HEK293T (cell line): ENCODE data around the gene MROH8.

ENCODE experiments used
- ARNT ChIP-seq: fragments of 450-650 bp; IDR thresholded peaks from 2 replicates; pipeline ENCODE4 v1.6.1; 2017; ENCODE audit warnings: mild to moderate bottlenecking
- BHLHE40 ChIP-seq: fragments of 450-650 bp; IDR thresholded peaks from 2 replicates; pipeline ENCODE4 v1.6.1; 2016; ENCODE audit warnings: mild to moderate bottlenecking, moderate library complexity, borderline replicate concordance
- CTBP1 ChIP-seq: fragments of 450-650 bp; IDR thresholded peaks from 2 replicates; pipeline ENCODE4 v1.6.1; 2016; ENCODE audit warnings: borderline replicate concordance
- ELF4 ChIP-seq: fragments of 450-650 bp; IDR thresholded peaks from 2 replicates; pipeline ENCODE4 v1.6.1; 2017; ENCODE audit warnings: antibody characterized with exemption
- FOXA1 ChIP-seq: fragments of 450-650 bp; IDR thresholded peaks from 2 replicates; pipeline ENCODE4 v1.6.1; 2016; ENCODE audit warnings: mild to moderate bottlenecking
- NFRKB ChIP-seq: fragments of 450-650 bp; IDR thresholded peaks from 2 replicates; pipeline ENCODE4 v1.6.1; 2016; ENCODE audit warnings: mild to moderate bottlenecking, moderate library complexity
- SP1 ChIP-seq: fragments of 450-650 bp; IDR thresholded peaks from 2 replicates; pipeline ENCODE4 v1.6.1; 2017
- ZNF384 ChIP-seq: fragments of 450-650 bp; IDR thresholded peaks from 2 replicates; pipeline ENCODE4 v1.6.1; 2016

DNA sequence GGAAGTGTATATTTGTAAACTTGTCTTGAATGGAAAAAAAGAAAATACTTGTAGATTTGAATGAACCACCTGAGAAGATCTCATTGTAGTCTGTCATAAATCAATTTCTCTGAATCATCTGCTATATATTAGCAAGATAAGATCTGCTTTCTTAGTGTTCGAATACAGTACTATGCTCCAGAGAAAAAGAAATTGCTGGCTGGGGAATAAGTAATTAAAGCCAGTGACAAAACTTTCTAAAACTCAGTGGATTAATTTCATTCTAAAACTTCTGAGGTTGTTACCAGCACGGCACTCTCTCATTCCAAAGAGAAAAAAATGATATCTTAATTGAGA is 22.4 kb upstream of the MROH8 start:
- TF ChIP-seq BHLHE40, result no peak
- TF ChIP-seq NFRKB, result no peak
- TF ChIP-seq FOXA1, result no peak
- TF ChIP-seq SP1, result no peak
- no peak for TF ChIP-seq ZNF384
- TF ChIP-seq CTBP1, result no peak
- TF ChIP-seq ARNT, result no peak
- TF ChIP-seq ELF4, result no peak
